DMS114 treated with DMSO at 0.1 percent for 48 hours (cell line): Measurements from ENCODE around the gene CACFD1.

Experiments
- DNase-seq: peaks from one replicate; lab custom pipeline; 2025; ENCODE audit not compliant: unreplicated experiment; lab: John Stamatoyannopoulos, UW

Gene CACFD1

GRCh38 chr9:133478851-133479711 is 19.3 kb downstream of the CACFD1 start, which contains the start of gene SLC2A6:
Gene SLC2A6 (minus strand): TSS chr9:133479099. CDS start chr9:133479059, 40 bp downstream.
- DNase-seq = peak; percentile 35

GRCh38 chr9:133483611-133484010 is 23.8 kb downstream of the CACFD1 start:
- no peak for DNase-seq

DNA sequence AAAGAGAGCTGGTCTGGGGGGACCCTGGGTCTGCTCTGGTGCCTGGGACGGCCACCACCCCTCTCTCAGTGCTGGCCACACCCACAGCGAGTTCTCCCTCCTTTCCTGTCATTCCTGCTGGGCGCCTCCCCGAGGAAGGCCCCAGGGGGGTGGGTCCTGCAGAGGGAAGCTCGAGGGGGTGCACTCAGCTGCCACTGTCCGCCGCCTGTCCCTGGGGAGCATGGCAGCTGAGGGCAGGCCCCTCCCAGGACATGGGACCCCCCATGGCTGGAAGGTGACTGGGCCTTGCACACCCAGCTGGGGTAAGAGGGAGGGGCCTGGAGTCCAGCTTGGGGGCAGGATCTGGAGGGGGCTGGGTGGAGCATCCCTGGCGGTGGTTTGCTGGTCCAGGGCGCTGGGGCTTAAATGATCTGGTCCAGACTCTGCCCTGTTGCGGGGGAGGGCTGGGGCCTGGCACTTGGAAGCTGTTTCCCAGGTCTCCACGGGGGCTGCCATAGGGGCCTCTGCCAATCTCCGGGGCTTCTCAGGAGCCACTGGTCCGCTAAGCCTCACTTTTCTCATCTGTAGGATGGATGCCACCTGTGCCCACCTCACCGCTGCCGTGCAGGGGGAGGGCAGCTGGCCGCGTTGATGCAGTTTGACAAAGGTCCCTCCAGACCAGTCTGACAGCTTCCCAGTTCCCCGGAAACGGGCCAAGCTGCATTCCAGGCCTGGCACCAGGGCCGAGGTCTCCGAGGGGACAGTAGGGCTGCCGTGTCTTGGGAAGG is 25.1 kb downstream of the CACFD1 start:
- DNase-seq = no peak

DNA sequence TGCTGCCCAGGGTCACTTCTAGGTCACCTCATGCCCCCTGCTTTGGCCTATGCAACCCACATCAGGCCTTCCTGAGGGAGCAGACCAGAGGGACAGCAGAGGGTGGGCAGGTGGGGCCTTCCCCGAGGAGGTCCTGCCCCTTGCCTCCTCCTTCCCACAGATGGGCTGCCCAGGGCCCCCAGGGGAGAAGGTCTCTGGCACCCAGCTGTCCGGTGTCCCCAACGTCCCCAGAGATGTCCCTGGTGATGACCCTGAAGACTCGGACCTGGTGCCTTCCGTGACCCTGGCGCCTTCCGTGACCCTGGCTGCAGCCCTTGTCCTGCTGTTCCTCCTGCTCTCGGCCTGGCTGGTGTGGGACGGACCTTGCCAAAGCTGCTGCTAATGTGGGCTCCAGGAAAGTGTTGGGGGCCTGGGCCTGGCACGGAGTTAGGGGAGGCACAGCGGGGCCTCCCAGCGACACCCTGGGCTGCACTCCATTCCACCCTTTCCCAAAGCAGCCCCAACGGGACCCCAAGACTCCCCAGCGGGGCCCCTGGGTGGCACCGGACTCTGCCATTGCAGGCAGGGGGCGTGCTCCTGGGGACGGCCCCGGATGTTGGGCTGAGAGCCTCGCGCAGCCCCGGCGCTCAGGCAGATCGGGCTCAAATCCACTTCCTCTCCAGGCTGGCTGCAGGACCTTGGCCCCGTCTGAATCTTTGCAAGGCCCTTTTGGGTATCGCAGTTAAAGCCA is 25.9 kb downstream of the CACFD1 start:
- no peak for DNase-seq

- DNase-seq = no peak
These were observed 27.6 kb downstream of the CACFD1 start for GRCh38 chr9:133487331-133487725.

DNA sequence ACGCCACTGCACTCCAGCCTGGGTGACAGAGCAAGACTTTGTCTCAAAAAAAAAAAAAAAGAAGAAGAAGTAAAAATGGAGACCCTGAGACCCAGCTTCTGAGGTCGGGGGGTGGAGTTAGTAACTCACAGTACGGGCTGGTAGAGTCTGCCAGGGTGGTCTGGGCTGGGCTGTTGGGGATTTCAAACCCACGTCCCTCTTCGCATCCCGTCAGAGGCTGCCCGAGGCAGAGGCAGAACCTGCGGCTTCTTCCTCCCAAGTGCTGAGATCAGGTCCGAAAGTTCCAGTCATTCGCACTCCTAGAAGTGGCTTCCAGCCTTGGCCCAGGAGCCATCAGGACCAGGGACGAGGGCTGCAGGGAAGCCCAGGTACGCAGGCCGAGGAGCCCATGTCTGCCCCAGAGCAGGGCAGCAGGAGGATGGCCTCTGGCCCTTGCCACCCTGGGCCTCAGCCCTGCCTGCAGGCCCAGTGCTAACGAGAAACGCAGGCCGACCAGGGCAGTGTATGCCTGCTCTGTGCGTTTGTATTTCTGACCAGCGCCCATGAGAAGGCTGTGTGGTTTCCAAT is 29.0 kb downstream of the CACFD1 start:
- no peak for DNase-seq

DNA sequence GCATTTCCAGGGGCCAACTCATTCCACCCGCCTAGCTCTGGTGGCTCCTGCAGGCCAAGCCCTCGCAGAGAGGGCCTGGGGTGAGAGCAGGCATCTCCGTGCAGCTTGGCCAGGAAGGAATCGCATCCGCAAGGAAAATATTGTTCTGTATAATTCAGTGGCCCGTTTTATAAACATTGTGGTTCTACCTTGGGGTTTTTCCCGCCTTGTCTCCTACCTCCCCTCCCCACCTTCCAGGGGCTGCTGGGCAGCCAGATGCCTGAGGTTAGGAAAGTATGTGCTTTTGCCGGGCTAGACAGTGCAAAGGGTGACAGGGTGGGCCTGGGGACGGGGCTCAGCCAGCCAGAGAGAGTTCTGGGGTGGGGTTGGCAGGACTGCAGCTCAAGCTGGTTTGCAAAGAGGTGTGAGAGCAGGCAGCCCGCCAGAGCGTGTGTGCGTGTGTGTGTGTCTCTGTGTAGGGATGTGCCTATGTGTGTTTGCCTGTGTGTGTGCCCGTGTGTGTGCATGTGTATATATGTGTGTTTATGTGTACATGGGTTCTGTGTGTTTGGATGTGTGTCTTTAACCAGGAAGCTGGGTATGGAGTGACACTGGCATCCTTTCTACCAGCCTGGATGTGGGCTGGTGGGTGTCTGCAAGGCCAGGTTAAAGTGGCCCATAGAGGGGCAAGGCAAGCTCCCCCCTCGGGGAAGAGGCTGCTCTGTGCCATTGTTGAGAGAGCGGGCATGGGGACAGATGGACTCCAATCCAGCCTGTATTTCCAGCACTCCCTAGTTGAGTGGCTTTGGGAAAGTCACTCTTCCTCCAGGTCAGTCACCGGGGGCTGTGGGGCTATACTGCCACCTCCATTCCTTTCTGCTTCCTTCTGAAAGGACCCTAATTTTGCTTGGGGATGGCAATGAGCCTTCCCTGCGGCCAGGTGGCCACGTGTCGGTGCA is 29.7 kb downstream of the CACFD1 start:
- no peak for DNase-seq

DNA sequence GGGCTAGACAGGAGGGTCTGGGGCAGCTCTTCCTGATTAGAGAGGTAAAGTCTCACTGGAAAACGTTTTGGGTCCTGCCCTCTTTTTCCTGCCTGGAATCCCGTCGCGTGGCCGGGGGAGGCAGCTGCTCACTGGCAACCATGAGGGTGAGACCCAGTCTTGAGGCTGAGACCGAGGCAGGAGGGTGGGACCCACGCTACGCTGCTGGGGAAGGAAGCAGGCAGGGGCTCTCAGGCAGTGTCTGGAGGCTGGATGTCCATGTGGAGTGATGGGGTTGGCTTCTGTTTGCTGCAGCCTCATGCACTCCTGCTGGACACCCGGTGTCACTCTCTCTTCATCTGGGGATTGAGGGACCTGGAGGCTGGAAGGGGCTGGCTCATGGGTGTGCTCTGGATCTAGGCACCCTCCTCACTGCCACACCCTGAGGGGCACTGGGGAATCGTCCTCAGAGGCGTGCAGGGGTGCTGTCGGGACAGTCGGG is 30.5 kb downstream of the CACFD1 start:
- DNase-seq = no peak

- DNase-seq = no peak
These were observed 31.3 kb downstream of the CACFD1 start for GRCh38 chr9:133490865-133491655.

- DNase-seq = no peak
These were observed 31.8 kb downstream of the CACFD1 start for GRCh38 chr9:133491656-133491925.

DNA sequence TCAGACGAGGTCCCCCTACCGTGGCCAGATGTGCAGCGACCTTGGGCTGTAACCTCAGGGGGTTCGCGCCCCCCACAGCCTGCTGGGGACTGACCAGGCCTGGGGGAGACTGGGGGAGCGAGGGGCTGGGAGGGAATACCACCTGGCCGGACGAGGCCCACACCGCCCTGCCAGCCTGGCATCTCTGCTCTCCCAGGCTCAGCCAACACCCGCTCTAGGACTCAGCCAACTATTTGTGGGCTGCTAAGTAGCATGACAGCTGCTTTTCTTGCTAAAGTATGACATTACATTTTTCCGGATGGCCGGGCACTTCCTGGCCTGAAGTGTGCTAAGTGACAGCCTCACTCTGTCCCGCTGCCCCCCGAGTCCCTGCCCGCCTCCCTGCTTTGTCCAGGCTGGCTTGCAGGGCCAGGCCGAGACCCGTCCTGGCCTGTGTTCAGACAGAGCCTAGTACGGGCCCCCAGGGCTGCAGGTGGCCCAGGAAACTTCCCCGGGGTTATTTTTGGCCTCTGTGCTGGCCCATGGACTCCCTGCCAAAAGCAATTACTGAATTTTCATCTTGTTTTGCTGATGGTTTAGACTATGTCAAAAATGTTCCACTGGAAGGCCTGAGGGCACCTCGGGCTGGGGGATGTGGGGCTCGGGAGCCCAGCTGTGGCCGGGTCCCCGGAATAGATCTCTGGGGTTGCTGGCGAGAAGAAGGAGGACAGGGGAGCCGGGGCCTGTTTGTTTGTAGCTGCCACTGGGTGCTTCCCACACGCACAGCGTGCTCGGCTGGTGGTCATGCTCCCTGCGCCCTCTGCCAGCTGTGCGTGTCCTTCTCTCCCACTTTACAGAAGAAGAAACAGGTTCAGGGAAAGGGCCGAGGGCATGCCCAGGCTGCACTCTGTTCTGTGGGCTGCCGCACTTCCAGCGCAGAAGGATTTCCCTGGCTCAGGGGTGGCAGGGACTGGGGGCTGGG is 32.6 kb downstream of the CACFD1 start:
- DNase-seq = no peak

GRCh38 chr9:133493428-133493827 is 33.6 kb downstream of the CACFD1 start:
- no peak for DNase-seq

DNA sequence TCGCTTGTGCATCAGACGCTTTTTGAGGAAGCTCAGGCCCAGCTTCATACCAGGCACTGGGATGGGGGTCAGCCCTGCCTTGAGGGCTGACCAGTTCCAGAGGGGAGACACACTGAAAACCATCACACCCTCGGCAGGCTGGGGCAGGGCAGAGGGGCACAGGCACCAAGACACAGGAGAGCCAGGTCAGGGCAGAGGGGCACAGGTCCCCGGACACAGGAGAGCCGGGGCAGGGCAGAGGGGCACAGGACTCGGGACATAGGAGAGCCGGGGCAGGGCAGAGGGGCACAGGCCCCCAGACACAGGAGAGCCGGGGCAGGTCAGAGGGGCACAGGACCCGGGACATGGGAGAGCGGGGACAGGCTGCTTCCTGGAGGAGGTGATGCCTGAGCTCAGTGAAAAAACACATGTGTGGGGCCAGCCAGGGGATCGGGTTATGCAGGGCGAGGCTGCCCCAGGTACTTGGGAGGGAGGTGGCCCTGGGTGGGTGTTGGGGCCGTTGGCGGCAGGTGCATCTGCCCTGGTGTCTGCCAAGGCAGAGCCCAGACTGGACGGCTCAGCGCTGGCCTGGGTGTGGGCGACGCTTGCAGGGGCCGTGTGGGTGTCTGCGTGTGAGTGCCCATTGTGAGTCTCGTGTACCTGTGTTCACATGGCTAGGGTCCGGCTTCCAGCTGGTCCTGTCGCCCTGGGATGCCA is 34.2 kb downstream of the CACFD1 start:
- no peak for DNase-seq

DNA sequence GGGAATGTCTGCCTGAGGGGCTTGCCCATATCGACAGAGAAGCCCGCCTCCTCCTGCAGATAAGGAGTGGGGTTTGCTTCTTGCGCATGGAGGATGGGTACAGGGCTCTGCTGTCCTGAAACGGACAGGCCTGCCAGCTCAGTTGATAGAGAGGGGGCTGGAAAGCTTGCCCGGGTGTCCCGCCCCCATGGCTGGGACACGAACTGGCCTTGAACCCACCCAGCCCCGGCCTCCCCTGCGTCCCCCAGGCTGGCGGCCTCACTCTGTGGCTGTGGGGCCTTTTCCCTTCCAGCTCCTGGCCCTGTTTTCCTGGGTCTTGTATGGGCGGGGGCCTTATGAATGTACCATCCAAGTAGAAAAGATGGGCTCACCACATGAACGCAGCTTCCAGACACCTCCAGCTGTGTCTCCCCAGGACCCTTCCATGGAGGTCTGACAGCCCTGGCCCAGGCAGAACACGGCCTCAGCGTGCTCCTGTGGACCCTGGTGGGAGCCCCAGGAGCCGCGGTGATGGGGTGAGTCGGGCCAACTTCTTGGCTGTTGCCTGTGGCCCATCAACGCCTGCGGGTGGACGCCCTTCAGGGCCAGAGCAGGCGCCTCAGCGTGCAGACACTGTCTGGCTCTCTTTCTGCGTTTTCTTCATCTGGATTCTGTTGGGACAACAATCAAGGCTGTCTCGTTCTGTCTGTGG is 35.0 kb downstream of the CACFD1 start:
- DNase-seq = no peak

GRCh38 chr9:133495327-133496293 is 35.8 kb downstream of the CACFD1 start:
- DNase-seq = no peak
